ENCODE results near the gene ZNF827. TPM values are rescaled to one million over a fixed set of nuclear protein-coding genes. Genes with fewer than 3 reads are reported as not detected.
A peak's percentile ranks its signal among the peaks of the same experiment; 100 is the strongest.

ZNF827 gene
- total RNA-seq, 1 experiment from 2014 or later: 5.5 TPM

DNA sequence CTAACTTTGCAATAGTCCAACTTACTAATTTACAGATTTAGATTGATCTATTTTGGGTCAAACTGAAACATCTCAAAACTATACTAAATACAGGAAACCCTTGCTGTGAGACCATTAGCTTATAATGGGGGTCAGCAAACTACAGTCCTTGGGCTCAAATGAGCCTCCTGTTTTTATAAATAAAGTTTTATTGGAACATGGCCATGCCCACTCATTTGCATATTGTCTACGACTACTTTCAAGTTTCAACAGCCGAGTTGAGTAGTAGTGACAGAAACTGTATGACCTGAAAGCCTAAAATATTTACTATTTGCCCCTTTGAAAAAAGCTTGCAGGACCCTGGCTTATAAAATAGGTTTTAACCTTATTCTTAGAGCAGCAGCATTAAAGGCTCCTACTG lies 166.3 kb downstream of the ZNF827 start:
- no peak for DNase-seq (ENCODE audit: extremely low read depth, low read depth)

- DNase-seq (ENCODE audit: extremely low read depth, low read depth): no peak
Measured at GRCh38 chr4:145770124-145770523, 168.5 kb downstream of the ZNF827 start.

DNA sequence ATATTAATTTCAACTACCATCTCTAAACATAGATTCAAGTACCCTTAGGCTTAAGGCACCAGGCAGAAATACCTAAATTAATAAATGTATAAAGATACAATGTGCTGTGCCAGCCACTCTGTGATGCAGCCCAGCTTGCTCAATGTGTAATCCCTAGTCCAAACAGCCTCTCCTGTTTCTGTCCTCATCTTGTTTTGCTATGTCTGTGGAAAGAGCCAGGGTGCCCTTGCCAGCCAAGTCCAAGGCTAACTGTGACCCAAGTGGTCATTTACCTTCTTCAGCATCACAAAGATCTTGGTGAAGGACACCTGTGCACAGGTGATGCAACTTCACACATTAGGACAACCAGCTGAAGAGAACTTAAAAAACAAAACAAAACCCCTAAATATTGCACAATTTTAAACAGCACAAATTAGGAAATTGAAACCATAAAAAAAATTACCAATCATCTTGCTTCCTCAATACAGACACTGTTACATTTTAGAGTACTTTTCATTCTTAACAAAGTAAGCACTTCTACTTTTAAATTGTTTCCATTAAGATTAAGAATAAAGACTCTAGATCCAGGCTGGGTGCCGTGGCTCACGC lies 169.1 kb downstream of the ZNF827 start:
- no peak for DNase-seq (ENCODE audit: extremely low read depth, low read depth)

DNA sequence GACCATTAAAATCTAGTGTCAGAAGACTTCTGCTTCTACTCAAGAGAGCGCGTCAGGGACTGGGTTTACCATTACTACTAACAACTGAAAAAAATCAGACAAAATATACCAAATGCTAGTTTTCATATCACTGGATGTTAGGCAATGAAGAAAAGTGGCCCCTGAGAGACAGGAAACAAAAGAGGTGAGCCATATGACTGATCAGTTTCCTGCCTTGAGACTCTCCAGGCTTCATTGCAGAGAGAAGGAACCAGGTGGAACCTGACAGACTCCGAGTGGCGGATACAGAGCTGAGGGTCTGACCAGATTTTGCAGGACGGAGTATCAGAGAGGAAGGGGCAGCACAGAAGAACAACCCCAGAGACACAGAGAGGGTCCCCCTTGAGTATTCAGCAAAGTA lies 172.3 kb downstream of the ZNF827 start:
- DNase-seq (ENCODE audit: extremely low read depth, low read depth): no peak

DNA sequence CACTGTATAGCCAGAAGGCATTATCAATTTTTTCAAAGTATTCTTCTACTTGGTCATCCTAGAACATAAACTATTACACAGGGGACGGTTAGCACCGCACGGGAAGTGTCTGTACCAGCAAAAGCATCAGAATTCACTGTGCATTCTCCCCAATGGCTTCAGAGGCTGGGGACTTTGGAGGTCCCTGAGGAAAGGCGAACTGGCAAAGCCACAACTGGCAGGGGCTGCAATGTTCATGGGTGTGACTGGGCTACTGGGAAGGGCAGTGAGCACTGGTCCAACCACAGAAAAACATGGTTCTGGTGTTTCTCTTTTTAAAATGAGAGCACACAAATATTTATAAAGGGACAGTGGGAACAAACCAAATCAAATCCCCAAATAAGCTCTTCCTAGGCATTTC lies 175.2 kb downstream of the ZNF827 start:
- no peak for DNase-seq (ENCODE audit: extremely low read depth, low read depth)

DNA sequence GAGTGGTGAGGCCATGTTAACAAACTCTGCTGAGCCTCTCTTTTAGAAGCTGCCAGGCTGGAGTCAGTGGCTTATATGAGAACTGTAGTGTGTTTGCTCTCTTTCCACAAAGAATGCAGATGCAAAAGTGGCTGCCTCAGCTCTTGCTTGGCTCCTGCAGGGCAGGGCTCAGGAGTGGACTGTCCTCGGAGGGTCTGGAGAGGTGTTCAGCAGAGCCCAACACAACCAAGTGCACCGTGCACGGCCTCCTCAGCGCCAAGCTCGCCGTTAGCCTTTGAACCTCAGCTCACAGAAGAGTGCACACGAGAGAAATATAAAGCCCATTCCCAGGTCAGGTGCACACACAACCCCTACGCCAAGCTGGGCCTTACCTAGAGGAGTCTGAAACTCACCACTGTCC lies 175.9 kb downstream of the ZNF827 start:
- DNase-seq (ENCODE audit: extremely low read depth, low read depth): no peak

DNA sequence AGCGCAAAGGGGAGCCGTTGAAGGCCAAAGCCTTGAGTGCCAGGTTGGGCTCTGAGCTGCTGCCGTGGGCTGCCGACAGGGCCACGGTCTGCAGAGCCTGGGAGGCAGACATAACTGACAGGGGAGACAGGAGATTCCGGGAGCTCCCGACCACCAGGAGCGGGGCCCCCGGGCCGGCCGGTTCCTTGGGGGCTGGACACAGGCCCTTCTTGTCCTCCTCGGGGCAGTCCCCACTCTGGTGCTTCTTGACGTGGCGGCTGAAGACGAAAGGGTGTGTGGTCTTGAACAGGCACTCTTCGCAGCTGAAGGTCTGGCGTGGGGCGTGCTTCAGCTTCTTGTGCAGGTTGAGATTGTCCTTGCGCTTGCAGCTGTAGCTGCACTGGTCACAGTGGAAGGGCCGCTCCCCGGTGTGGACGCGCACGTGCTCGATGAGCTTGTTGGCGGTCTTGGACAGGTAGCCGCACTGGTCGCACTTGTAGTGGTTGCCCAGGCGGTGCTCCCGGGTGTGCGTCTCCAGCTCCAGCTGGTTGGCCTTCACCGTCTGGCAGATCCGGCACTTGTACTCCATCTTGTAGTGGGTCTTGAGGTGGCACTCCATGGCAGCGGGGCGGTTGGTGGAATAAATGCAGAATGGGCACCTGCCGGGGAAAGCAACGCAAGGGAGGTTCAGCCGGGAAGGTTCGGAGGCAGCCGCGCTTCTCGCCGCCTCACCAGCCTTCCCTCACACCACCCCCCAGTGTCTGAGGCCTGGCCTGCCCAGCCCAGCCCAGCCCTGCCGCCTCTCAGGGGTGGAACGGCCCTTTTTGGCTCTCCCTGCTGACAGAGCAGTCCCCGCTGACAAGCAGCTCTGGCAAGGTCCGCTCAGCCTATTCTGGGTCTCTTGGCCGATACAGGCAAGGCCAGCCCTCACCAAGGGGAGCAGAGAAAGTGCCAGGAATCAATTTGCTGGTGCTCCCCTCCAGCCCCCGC lies 177.4 kb downstream of the ZNF827 start:
- DNase-seq (ENCODE audit: extremely low read depth, low read depth): no peak

DNA sequence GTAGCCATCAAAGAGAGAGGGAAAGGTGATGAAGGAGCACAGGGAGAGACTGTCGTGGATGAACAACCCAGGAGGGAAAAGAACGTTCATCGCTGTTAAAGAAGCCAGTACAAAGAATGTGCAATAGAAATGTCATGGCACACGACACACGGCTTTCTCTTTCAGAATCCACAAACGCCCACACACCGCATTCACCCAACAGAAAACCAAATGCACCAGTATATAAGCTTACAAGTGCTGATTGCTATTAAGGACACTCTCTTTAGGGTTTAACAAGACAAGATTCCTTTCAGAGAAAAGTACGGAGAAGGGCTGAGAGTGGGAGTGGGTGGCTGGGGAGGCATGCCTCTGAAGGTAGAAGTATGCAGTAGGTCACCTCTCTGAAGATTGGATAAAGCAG lies 178.4 kb downstream of the ZNF827 start:
- DNase-seq (ENCODE audit: extremely low read depth, low read depth): no peak

- DNase-seq (ENCODE audit: extremely low read depth, low read depth): no peak
Measured at GRCh38 chr4:145757188-145757587, 181.4 kb downstream of the ZNF827 start.

DNA sequence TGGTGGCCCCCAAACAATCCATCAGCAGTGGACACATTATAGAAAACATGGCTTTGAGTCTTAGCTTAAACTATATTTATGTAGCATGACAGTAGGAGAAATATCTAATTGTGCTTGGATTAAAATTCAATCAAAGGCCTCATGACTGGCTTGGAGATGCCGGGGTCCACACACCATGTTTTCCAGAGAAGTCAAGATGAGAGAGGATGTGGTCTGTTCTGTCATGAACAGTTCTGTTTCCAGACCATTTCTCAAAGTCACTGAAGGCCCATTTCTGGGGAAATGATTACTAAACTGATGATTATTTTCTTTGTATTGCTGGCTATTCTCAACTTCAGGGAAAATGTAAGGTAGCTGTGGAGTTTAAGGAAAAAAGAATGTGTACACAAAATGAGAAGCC lies 182.4 kb downstream of the ZNF827 start:
- DNase-seq (ENCODE audit: extremely low read depth, low read depth): no peak

GRCh38 chr4:145755802-145756201 lies 182.8 kb downstream of the ZNF827 start:
- DNase-seq (ENCODE audit: extremely low read depth, low read depth): no peak

DNA sequence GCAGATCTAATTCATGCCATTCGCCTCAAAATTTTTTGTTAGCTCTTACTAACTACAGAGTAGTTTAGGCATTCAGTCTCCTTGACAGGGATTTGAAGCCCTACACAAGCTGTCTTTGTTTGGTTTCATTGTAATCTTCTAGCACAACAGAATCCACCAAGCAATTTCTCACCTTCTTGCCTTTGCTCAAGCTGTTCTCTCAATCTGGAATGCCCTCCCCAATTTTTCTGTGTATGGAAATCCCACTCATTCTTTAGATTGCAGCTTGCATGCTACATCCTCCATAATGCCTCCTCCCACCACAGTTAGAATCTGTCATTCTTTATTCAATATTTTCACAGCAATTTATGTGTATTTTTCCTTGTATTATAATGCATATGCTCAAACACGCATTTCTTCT lies 195.0 kb downstream of the ZNF827 start:
- no peak for DNase-seq (ENCODE audit: extremely low read depth, low read depth)

- no peak for DNase-seq (ENCODE audit: extremely low read depth, low read depth)
Measured at GRCh38 chr4:145740806-145741205, 197.8 kb downstream of the ZNF827 start.

GRCh38 chr4:145739845-145740244 lies 198.8 kb downstream of the ZNF827 start:
- DNase-seq (ENCODE audit: extremely low read depth, low read depth): no peak

DNA sequence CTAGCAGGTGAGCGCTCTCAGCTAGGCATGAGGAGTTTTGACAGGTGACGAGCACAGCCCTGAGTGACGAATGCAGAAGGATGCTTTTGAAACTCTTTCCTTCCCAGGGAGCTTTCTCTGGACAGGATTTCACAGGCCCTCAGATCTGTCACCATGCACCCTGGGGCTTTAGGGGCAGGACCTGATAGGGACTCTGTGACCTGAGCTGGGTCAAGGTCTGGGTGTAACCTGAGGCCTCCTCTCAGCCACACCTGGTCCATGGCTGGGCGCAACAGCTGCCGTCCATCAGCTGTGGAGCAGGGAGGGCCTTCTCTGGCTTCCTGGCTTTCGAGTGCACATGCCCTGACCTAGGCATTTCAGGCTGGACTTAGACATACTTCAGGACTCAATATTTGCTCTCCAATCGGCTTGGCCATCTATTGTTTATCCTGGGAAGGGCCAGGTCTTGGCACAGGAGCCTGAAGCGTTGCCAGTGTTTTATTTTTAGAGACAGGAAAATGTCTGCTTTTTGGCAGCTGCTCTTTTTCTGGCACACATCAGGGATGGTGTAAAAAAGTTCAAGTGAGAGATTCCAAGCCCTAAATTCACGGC lies 202.3 kb downstream of the ZNF827 start:
- no peak for DNase-seq (ENCODE audit: extremely low read depth, low read depth)

DNA sequence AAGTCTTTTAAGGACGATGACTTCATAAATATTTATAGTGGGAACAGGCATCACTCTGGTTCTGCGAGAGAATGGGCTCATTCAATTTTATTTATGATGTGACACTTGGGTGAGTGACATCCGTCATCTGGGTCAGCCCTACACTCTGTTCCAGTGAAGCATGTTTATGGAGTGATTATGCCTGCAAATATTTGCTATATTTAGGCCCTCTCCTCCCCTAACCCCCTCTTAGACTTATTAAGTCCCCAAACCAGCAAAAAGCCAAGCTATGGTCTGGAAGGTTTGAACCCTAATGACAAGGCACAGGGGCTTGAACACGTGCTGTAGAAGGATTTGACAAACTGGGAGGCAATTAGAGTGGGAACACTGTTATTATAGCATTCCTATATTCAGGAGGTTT lies 202.8 kb downstream of the ZNF827 start:
- DNase-seq (ENCODE audit: extremely low read depth, low read depth): no peak

DNA sequence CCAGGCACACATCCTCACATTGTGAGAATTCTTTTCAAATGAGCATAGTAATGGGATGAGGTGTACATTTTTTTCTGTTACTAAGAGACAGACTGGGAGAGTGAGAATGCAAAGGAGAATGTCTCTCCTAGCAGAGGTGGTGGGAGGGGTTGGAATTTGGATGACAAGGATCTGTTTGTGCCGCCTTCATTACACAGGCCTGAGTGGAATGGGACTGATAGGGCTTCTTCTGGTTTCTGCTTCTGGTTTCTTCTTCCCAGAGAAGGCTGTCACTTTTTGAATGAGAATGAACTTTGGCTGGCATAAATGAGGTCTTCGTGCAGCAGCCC lies 203.3 kb downstream of the ZNF827 start:
- DNase-seq (ENCODE audit: extremely low read depth, low read depth): no peak

- DNase-seq (ENCODE audit: extremely low read depth, low read depth): no peak
Measured at GRCh38 chr4:145734576-145735346, 203.9 kb downstream of the ZNF827 start.

DNA sequence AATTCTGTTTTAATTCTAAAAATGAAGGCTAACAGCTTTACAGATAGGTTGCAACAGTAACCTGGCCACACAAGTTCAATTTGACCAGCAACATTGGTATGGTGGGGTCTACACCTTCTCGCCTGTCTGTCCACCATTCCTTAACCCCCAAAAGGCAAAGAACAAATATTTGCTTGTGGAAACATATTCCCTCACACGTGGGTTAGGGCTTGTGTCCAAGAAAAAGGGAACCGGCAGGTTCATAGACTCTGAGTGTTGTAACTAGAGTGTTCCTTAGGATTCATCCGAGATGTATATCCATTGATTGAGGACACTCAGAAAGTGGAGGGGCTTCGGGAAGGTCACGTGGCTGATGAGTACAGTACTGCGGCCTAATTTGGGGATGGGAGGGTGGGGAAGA lies 204.6 kb downstream of the ZNF827 start:
- DNase-seq (ENCODE audit: extremely low read depth, low read depth): no peak

DNA sequence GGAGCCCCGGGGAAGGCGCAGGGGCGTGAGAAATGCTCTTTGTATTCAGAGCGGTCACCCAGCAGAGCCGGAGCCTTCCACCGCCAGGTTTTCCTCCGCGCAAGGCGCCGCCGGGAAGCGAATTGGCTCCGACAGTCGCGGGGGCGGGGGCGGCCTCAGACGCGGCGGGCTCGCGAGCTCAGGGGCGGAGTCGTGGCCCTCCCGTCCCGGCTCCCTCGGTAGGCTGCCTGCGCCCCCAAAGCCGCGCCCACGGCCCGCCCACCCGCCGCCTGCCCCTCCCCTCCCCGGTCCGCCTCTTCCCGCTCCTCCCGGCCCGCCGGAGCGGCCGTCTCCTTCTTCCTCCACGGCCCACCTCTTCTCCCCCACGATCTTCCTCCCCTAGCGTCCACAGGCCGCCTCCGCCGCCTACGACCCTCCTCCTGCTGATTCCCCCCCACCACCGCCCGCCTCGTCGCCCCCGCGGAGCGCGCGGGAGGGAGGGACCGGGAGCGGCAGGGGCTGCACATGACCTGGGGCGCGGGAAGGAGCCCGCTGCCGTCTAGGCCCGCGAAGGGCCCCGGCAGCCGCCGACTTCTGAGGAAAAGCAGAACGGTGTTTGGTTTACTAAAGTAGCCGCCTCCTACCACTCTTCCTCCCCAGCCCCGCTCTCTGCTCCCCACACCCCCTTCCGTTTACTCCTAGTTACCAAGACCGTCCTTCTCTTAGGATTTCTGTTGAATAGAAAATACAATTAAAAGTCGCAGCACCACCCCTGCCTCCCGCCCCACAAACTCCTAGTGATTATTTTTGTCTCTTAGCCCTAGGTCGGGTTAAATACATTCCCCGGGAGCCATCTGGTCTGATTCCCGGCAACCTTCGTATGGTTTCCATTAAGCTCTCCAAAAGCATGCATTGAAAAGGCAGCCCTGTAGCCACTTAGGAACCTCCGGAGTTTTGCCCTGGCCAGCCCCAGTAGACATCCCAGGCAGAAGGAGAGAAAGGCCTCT lies 205.4 kb downstream of the ZNF827 start:
- peak; percentile 76 for DNase-seq (ENCODE audit: extremely low read depth, low read depth)
